HS-5 (cell line): Measurements from ENCODE around the gene LCE3B.
"Not testable (repeated sequence)": the region's sequence is repeated elsewhere in the genome, so short reads cannot be mapped to it uniquely, and the experiment has no call there.

Source experiments
- DNase-seq: peaks from one replicate; pipeline ENCODE4 v3.0.0-alpha.2; 2012; ENCODE audit warnings: low read depth

The LCE3B gene

GRCh38 chr1:152613511-152613910 is at the start of gene LCE3B:
LCE3B (plus strand) TSS chr1:152613811; CDS start chr1:152613811, 0 bp downstream.
- no peak for DNase-seq

DNA sequence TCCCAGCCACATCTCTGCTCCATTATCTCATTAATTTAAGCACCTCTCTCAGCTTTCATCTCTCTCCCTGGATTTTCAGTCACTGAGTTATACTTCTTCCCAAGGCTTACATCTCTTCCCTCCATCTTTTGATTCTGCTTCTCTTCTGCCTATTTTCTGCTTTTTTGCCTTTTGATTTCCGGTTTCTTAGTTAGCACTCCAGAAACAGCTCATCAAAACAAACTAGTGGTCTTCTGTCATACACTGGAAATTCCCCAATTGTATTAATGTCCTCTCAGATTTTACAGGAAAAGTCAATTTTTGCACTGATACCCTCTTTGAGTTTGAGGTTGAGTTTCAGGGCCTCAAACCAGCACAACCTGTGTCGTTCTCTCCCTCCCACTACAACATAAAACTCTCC is 48.5 kb upstream of the LCE3B start:
- DNase-seq: no peak

GRCh38 chr1:152565535-152566215 is 47.9 kb upstream of the LCE3B start:
- DNase-seq: no peak

DNA sequence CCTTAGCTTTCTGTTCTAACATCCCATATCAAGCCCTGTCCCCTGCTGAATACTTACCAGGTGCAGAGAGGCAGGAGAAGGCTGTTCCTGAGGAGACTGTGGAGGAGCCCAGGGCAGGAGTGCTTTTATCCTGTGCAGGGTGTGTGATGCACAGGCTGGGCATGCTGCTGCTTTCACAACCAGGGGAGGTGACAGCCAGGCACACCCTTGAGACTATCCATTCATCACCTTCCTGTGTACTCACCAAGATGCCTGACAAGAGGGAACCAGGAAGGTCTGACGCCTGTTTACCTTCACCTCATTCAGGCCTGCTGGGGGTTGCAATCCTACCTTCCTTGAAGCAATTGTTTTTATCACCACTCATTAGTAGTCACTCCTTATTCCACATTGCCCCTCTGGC is 46.9 kb upstream of the LCE3B start, which contains the start of gene LCE3E:
TSS of gene LCE3E (minus strand) at position 100 of the 400 bp plus-strand sequence. CDS start 572 bp downstream, outside the sequence.
- no peak for DNase-seq

DNA sequence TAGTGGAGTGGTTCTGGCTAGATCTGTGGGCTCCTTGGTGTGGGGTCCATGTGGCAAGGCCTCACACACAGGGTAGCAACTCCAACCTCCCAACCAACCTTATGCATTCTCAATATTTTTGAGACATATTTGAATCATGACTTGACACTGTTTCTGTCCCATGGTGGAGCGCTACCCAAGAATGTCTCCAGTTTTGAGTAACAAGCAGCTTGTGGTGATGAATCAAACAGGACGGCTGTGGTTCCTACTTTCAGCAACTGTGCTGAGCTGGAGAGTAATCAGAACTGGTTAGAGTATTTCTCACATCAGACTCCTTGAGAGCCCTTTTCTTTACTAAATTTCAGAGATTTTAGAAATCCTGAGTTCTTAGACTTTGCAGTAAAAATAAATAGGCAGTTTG is 36.4 kb upstream of the LCE3B start:
- peak; percentile 28 for DNase-seq

DNA sequence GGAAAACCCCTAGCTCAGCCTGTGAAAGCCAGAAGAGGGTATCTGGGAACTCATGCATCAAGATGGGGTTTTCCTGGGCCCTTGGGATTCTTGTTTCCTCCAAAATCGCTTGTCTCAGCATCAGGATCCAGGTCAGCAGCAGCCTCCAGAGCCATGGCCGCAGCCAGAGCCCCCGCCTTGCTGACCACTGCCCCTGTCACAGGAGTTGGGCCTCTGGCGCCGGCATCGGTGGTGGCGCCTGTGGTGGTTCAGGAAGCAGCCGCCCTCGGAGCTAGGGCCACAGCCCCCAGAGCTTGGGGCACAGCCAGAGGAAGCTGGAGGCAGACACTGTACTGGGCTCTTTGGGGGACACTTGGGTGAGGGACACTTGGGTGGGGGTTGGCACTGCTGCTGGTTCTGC is 34.1 kb upstream of the LCE3B start:
- DNase-seq: not testable (repeated sequence)

GRCh38 chr1:152580433-152580832 is 33.2 kb upstream of the LCE3B start, which contains the start of gene LCE3D:
LCE3D (minus strand) TSS chr1:152580516; CDS start chr1:152579936, 580 bp downstream.
- DNase-seq: no peak

GRCh38 chr1:152582647-152583046 is 31.0 kb upstream of the LCE3B start:
- peak; percentile 78 for DNase-seq

GRCh38 chr1:152585586-152585985 is 28.0 kb upstream of the LCE3B start:
- no peak for DNase-seq

DNA sequence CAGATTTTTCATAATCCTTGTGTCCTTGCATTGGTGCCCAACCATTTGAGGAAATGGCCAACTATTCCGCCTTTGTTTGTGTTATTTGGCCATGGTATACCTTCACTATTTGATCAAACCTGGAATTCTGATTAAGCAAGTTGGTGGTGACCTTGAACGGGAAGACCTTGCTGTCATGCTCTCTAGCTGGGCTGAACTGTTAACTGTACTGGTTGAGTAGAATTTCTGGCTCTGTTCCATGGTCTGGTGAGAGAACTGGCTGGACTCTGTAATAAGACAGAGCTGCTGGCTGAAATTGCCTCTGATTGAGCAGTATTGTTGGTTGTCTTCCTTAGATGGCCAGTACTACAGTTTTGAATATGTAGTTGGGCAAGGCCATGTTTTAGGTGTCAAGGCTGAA is 16.6 kb upstream of the LCE3B start:
- DNase-seq: no peak

DNA sequence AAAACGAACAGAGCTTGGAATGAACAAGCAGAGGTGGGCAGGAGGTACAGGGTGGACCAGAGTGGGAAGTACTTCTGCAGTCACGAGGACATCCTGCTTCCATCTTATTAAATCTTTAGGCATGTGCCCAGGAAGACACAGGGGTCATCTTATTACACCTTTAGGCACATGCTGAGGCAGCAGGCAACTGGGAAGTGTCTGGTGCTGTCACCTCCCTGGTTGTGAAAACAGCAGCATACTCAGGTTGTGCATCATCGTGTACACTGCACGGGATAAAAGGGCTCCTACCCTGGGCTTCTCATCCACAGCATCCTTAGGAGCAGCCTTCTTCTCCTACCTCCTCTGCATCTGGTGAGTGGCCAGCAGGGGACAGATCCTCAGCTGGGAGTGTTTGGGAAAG is 13.7 kb upstream of the LCE3B start, which contains the start of gene LCE3C:
TSS of gene LCE3C (plus strand) at position 301 of the 400 bp plus-strand sequence. CDS start 498 bp downstream, outside the sequence.
- no peak for DNase-seq

DNA sequence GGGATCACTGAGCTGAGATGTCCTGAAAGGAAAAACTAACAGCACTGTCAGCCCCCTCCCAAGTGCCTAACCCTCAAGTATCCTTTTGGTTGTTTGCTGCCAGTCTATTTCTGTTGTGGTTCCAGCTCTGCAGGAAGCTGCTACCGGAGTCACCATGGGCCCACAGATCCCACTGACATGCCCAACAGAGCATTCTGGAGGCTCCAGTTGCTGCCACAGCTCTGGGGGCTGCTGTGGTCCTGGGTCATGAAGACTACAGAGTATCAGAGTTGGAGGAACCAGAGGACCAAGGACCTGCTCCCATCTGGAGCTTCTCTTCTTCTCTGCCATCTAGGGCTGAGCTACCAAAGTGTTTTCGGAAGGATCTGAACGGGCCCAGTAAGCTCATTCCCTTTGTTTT is 8.4 kb downstream of the LCE3B start:
- DNase-seq: no peak

GRCh38 chr1:152622803-152623202 is 9.2 kb downstream of the LCE3B start, which contains the start of gene LCE3A:
LCE3A (minus strand) TSS chr1:152623103; CDS start chr1:152623103, 0 bp downstream.
- no peak for DNase-seq

- no peak for DNase-seq
Measured at GRCh38 chr1:152623203-152623844, 9.7 kb downstream of the LCE3B start.

DNA sequence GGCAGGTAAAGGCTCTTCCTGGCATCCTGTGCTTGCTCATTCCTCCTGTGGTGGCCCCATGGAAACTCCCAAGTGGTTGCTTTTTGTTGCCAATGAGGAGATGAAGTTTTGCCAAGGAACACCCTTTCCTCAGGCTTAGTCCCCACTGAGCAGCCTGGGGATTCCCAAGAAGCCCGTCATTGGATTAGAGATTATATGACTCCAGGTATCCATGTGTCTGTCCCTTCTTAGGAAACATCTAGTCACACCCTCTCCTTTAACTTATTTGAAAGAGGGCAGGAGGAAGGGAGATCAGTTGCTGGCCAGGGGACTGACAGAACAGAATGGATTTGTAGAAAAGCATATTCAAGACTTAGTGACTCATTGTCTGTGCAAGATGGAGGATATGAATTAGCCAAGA is 13.1 kb downstream of the LCE3B start:
- DNase-seq: no peak

- DNase-seq: no peak
Measured at GRCh38 chr1:152630596-152630995, 17.0 kb downstream of the LCE3B start.

GRCh38 chr1:152640351-152640750 is 26.7 kb downstream of the LCE3B start:
- DNase-seq: no peak

DNA sequence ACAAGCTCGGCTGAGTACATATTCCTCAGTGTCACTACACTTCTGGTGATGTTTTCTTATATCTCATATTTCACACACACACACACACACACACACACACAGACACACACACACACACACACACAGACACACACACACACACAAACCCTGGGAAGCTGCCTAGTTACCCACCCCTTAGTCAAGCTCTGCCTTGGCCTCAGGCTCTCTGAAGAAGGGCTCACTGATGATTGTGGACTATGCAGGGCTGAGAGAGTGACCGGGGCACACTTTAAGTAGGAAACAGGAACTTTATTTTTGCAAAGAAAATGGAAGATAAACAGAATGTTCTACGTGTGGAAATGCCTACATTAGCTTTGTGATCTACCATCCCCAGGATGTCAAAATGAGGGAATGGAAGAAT is 30.3 kb downstream of the LCE3B start:
- DNase-seq: no peak

- DNase-seq: no peak
Measured at GRCh38 chr1:152645146-152645545, 31.5 kb downstream of the LCE3B start.

GRCh38 chr1:152646656-152647055 is 33.0 kb downstream of the LCE3B start:
- DNase-seq: peak; percentile 63

GRCh38 chr1:152654110-152654509 is 40.5 kb downstream of the LCE3B start:
- peak; percentile 51 for DNase-seq

- DNase-seq: no peak
Measured at GRCh38 chr1:152656459-152656858, 42.8 kb downstream of the LCE3B start.

DNA sequence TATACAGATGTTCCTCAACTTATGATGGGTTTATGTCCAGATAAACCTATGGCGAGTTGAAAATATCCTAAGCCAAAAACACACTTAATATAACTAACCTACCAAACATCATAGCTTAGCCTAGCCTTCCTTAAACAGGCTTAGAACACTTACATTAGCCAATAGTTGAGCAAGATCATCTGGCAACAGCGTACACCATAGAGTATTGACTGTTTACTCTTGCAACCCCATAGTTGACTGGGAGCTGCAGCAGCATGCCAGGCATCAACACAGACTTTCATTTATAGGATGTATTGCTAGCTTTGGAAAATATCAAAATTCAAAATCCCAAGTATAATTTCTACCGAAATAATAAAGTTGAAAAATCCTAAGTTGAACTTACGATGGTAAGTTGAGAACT is 44.1 kb downstream of the LCE3B start:
- DNase-seq: no peak
